RWPE1 (cell line): ENCODE data around the gene PRLR.

Experiments used
- CTCF ChIA-PET: fragments of 350-600 bp; sonication (Branson Sonifier 250); formaldehyde crosslinking; extraction: SDS; loops from one replicate; lab custom pipeline; 2021; lab: Yijun Ruan, JAX
- POLR2A ChIA-PET: fragments of 400-600 bp; formaldehyde crosslinking; extraction: SDS; loops from one replicate; lab custom pipeline; 2020; ENCODE audit warnings: antibody characterized with exemption; ENCODE audit not compliant: low non-redundant PET; lab: Yijun Ruan, JAX
- DNase-seq: peaks from one replicate; pipeline ENCODE4 v3.0.0; 2012; ENCODE audit warnings: low spot score
- H3K27ac ChIP-seq: fragments of 450-650 bp; 2 replicates; pipeline ENCODE4 v1.5.1; 2017
- CTCF ChIP-seq: fragments of 450-650 bp; conservative IDR thresholded peaks from 2 replicates; pipeline ENCODE4 v1.5.1; 2017; ENCODE audit warnings: low read depth, mild to moderate bottlenecking

PRLR gene

DNA sequence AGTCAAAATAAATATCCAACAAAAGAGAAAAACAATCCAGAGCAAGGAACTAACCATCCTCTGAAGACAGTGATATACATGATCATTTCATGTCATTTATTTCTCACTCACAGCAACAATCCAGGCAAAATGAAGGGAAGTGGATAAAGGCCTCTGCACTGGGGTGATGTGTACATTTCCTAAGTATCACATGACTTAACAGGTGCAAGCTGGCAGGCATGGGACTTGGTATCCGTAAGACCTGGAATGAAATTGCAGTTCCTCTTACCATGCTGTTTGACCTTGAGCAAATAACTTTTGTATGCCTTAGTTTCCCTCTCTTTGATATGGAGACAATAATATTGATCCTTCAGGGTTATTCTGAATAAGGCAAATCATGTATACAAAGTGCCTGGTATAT, 77.6 kb downstream of the PRLR start:
- ChIA-PET CTCF (interaction anchor here (0.6 kb wide), 1 partner anchor 465 kb away, joined by 3 read pairs; no protein-coding TSS in a partner anchor), POLR2A (no interaction called here)
- TF ChIP-seq CTCF: no peak
- H3K27ac ChIP-seq: no peak overlapping the region
- no peak for DNase-seq

- POLR2A ChIA-PET: no interaction called here
- no peak overlapping the region for H3K27ac ChIP-seq
- CTCF ChIA-PET: interaction anchor here (0.6 to 1.0 kb wide), 3 partner anchors 11 to 148 kb away, joined by 3 to 5 read pairs (median 3); no protein-coding TSS in a partner anchor
- DNase-seq: no peak
- no peak for TF ChIP-seq CTCF
These were observed 79.0 kb downstream of the PRLR start for GRCh38 chr5:35151146-35151920.

- ChIA-PET CTCF (no interaction called here), POLR2A (no interaction called here)
- TF ChIP-seq CTCF: no peak
- no peak for DNase-seq
- H3K27ac ChIP-seq: no peak overlapping the region
These were observed 81.2 kb downstream of the PRLR start for GRCh38 chr5:35149041-35149440.

- DNase-seq: no peak
- ChIA-PET POLR2A (no interaction called here), CTCF (no interaction called here)
- no peak for TF ChIP-seq CTCF
- H3K27ac ChIP-seq: no peak overlapping the region
These were observed 83.9 kb downstream of the PRLR start for GRCh38 chr5:35146406-35146805.

DNA sequence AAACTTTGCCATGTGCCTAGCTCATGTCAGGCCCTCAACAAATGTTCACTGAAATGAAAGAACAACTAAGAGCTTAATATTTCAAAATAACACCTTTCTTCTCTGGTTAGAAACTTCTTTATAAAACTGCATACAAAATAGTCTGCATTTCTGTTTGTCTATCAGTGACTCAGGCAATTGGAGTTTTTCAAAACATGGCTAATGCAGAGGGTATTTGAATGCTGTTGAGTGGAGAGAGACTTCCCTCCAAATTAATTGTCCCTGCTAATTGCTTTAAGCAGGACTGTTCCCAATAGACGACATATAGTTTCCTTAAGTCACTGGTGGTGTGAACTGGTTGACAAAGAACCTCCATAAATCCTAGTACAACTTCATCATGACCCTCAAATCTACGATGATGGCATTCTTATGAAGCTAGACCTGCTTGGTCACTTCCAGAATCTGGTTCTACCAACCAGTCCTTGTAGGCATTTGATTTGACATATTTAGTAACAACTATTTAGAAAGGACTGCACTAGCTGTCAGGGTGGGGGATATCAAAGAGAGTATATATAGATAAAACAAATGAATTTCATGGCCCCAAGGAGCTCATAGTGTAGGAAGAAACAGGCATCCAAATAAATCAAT, 84.5 kb downstream of the PRLR start:
- H3K27ac ChIP-seq: no peak overlapping the region
- DNase-seq: no peak
- TF ChIP-seq CTCF: no peak
- ChIA-PET CTCF (no interaction called here), POLR2A (no interaction called here)

- ChIA-PET CTCF (no interaction called here), POLR2A (no interaction called here)
These were observed 85.3 kb downstream of the PRLR start for GRCh38 chr5:35145012-35145411.

More at GRCh38 chr5:35145012-35145411, 85.3 kb downstream of the PRLR start:
- H3K27ac ChIP-seq: no peak overlapping the region
- no peak for TF ChIP-seq CTCF
- no peak for DNase-seq
